Panc1 (cell line): ENCODE measurements around the gene TANGO6. TPM values are rescaled to one million over a fixed set of nuclear protein-coding genes. Genes with fewer than 3 reads are reported as not detected.

Source experiments
- ATAC-seq: fragments of 200-7000 bp; cut with Tn5 transposase; 2 replicates; pipeline ENCODE4 v1.9.1; 2020; ENCODE audit warnings: mild to moderate bottlenecking, moderate library complexity
- BruUV-seq: library from RNA; stranded (reverse); fragments of 400-500 nt; replicated peaks from 2 replicates; lab custom pipeline; 2021; lab: Mats Ljungman, UMichigan
- CTCF ChIA-PET: fragments of 300-600 bp; sonication (Branson Sonifier 250); formaldehyde crosslinking; loops from one replicate; lab custom pipeline; 2022; ENCODE audit warnings: antibody characterized with exemption; lab: Charles Lee
- POLR2A ChIA-PET: fragments of 300-600 bp; sonication (Branson Sonifier 250); formaldehyde crosslinking; loops from one replicate; lab custom pipeline; 2022; ENCODE audit warnings: antibody characterized with exemption; lab: Charles Lee
- DNase-seq: peaks from one replicate; pipeline ENCODE4 v3.0.0-alpha.2; 2010; ENCODE audit warnings: low read depth, low spot score
- H3K27ac ChIP-seq: 2 replicates; pipeline ENCODE4 v1.5.1; 2011; ENCODE audit warnings: mild to moderate bottlenecking, low read length, inconsistent platforms
- H3K27me3 ChIP-seq: fragments of 200-500 bp; sonication (Bioruptor generic); 2 replicates; pipeline ENCODE4 v1.6.0; 2014; ENCODE audit warnings: low read length, inconsistent platforms; ENCODE audit not compliant: control insufficient read depth, insufficient read depth
- H3K36me3 ChIP-seq: fragments of 200-500 bp; sonication (Bioruptor generic); 2 replicates; pipeline ENCODE4 v1.5.1; 2014; ENCODE audit warnings: inconsistent platforms, mild to moderate bottlenecking, low read length, moderate library complexity; ENCODE audit not compliant: control insufficient read depth, insufficient read depth
- H3K4me1 ChIP-seq: 2 replicates; pipeline ENCODE4 v1.5.1; 2011; ENCODE audit warnings: inconsistent platforms, mild to moderate bottlenecking, low read length, moderate library complexity; ENCODE audit not compliant: control insufficient read depth, insufficient read depth
- H3K4me3 ChIP-seq, 2 experiments: 2 replicates each; pipeline ENCODE4 v1.5.1; 2011 to 2012; ENCODE audit warnings: low read depth in 2 of 2, low read length in 2 of 2, mild to moderate bottlenecking in 2 of 2, inconsistent platforms in 1 of 2, moderate library complexity in 1 of 2
- H3K9me3 ChIP-seq: fragments of 200-500 bp; sonication (Bioruptor generic); 2 replicates; pipeline ENCODE4 v1.5.1; 2014; ENCODE audit warnings: low read depth, mild to moderate bottlenecking, inconsistent platforms, low read length, moderate library complexity; ENCODE audit not compliant: control insufficient read depth, insufficient read depth
- POLR2AphosphoS5 ChIP-seq: IDR thresholded peaks from 2 replicates; pipeline ENCODE4 v1.6.1; 2012; ENCODE audit warnings: mild to moderate bottlenecking, low read depth, low read length, moderate library complexity
- SIN3A ChIP-seq: IDR thresholded peaks from 2 replicates; pipeline ENCODE4 v1.6.1; 2012; ENCODE audit warnings: low read depth, mild to moderate bottlenecking, low read length, moderate library complexity, borderline replicate concordance; ENCODE audit not compliant: insufficient read depth
- TCF7L2 ChIP-seq: IDR thresholded peaks from 2 replicates; pipeline ENCODE4 v1.6.1; 2011; ENCODE audit warnings: mild to moderate bottlenecking, low read depth, low read length, inconsistent platforms
- in situ Hi-C: cut with HindIII; loops from 2 replicates; pipeline ENCODE4 v1.10.0; 2016; ENCODE audit warnings: low sequenced_read_pairs, low pct_unique_long_range_greater_than_20kb
- intact Hi-C: fragments of 100-400 bp; cut with micrococcal nuclease; formaldehyde crosslinking; loops from one replicate; pipeline ENCODE4 v1.10.0; 2022; ENCODE audit not compliant: unreplicated experiment
- total RNA-seq: library from RNA; stranded (reverse); gene quantifications from one replicate; pipeline ENCODE4 v1.2.1, GENCODE V29; 2021; ENCODE audit not compliant: unreplicated experiment
- TF ChIP-seq, protein P1 (sequence below), 2 experiments: IDR thresholded peaks; 2 replicates each; pipeline ENCODE4 v1.6.1; 2011 to 2012; ENCODE audit warnings: low read depth in 2 of 2, control low read depth in 1 of 2, low read length in 1 of 2, mild to moderate bottlenecking in 1 of 2, moderate library complexity in 1 of 2; ENCODE audit not compliant: insufficient read depth in 1 of 2
- TF ChIP-seq, protein P2 (sequence below): fragments of 450-650 bp; IDR thresholded peaks from 2 replicates; pipeline ENCODE4 v1.5.1; 2017; ENCODE audit warnings: mild to moderate bottlenecking

Gene TANGO6
- total RNA-seq, 1 experiment from 2014 or later, result 11.0 TPM

DNA sequence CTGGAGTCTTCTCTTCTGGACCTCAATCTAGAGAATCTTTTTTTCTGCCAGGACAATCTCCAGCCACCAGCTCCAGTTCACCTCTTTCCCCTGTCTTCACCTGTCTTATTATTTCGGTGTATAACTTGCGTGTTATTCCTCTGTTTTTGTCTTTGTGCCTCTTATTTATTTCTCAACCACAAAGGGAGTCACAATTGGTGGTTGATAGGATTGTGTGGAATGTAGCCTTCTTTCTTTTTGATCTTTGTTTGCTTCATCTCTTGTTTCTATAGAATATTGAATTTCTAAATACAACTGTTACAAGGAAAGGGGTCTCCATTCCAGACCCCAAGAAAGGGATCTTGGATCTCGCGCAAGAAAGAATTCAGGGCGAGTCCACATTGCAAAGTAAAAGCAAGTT is 226.2 kb downstream of the TANGO6 start:
- Histone ChIP-seq H3K27ac (no peak overlapping the region), H3K27me3 (no peaks in the 10 kb centered on the region), H3K36me3 (no peaks in the 10 kb centered on the region), H3K4me3 (no peak overlapping the region), H3K4me1 (peaks cover 22% of the 10 kb centered on the region), H3K9me3 (no peaks in the 10 kb centered on the region)
- TF ChIP-seq, protein P1, sequence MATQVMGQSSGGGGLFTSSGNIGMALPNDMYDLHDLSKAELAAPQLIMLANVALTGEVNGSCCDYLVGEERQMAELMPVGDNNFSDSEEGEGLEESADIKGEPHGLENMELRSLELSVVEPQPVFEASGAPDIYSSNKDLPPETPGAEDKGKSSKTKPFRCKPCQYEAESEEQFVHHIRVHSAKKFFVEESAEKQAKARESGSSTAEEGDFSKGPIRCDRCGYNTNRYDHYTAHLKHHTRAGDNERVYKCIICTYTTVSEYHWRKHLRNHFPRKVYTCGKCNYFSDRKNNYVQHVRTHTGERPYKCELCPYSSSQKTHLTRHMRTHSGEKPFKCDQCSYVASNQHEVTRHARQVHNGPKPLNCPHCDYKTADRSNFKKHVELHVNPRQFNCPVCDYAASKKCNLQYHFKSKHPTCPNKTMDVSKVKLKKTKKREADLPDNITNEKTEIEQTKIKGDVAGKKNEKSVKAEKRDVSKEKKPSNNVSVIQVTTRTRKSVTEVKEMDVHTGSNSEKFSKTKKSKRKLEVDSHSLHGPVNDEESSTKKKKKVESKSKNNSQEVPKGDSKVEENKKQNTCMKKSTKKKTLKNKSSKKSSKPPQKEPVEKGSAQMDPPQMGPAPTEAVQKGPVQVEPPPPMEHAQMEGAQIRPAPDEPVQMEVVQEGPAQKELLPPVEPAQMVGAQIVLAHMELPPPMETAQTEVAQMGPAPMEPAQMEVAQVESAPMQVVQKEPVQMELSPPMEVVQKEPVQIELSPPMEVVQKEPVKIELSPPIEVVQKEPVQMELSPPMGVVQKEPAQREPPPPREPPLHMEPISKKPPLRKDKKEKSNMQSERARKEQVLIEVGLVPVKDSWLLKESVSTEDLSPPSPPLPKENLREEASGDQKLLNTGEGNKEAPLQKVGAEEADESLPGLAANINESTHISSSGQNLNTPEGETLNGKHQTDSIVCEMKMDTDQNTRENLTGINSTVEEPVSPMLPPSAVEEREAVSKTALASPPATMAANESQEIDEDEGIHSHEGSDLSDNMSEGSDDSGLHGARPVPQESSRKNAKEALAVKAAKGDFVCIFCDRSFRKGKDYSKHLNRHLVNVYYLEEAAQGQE (IDR thresholded peaks at IDR 0.05; ENCODE audit: insufficient read depth in 1 of 2, low read depth in 2 of 2, low read length in 1 of 2), result no peak
- no peak for TF ChIP-seq POLR2AphosphoS5
- no peak for TF ChIP-seq TCF7L2
- TF ChIP-seq SIN3A, result no peak
- TF ChIP-seq, protein P2, sequence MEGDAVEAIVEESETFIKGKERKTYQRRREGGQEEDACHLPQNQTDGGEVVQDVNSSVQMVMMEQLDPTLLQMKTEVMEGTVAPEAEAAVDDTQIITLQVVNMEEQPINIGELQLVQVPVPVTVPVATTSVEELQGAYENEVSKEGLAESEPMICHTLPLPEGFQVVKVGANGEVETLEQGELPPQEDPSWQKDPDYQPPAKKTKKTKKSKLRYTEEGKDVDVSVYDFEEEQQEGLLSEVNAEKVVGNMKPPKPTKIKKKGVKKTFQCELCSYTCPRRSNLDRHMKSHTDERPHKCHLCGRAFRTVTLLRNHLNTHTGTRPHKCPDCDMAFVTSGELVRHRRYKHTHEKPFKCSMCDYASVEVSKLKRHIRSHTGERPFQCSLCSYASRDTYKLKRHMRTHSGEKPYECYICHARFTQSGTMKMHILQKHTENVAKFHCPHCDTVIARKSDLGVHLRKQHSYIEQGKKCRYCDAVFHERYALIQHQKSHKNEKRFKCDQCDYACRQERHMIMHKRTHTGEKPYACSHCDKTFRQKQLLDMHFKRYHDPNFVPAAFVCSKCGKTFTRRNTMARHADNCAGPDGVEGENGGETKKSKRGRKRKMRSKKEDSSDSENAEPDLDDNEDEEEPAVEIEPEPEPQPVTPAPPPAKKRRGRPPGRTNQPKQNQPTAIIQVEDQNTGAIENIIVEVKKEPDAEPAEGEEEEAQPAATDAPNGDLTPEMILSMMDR, result no peak
- DNase-seq (no peak), ATAC-seq (no peak)
- ChIA-PET POLR2A (interaction anchor here (0.7 kb wide), 1 partner anchor 199 kb away, joined by 7 read pairs; no protein-coding TSS in a partner anchor), CTCF (no interaction called here)
- in situ Hi-C loops (no loop called here), intact Hi-C loops (no loop called here)
- BruUV-seq, result no TSS peak

- intact Hi-C loops, result no loop called here
- Histone ChIP-seq H3K27ac (no peak overlapping the region), H3K27me3 (no peaks in the 10 kb centered on the region), H3K36me3 (no peaks in the 10 kb centered on the region), H3K4me1 (peaks cover 22% of the 10 kb centered on the region), H3K4me3 (no peak overlapping the region), H3K9me3 (no peaks in the 10 kb centered on the region)
- ChIA-PET POLR2A (interaction anchor here (0.6 kb wide), 1 partner anchor 40 kb away, joined by 3 read pairs; no protein-coding TSS in a partner anchor), CTCF (no interaction called here)
- TF ChIP-seq, protein P2, result no peak
- no peak for TF ChIP-seq POLR2AphosphoS5
- TF ChIP-seq TCF7L2, result no peak
- TF ChIP-seq, protein P1 (IDR thresholded peaks at IDR 0.05; ENCODE audit: insufficient read depth in 1 of 2, low read depth in 2 of 2, low read length in 1 of 2), result no peak
- TF ChIP-seq SIN3A, result no peak
- BruUV-seq, result no TSS peak
- in situ Hi-C loops, result no loop called here
- DNase-seq, result no peak
- no peak for ATAC-seq
Measured at GRCh38 chr16:69071036-69071435, 227.7 kb downstream of the TANGO6 start.
